Natural killer cell (primary cell): ENCODE results near the gene GLRB. TPM values are rescaled to one million over a fixed set of nuclear protein-coding genes. Genes with fewer than 3 reads are reported as not detected.

Source experiments
- ATAC-seq, 3 donors: fragments of 150-1000 bp in 2 of 3; fragments of 200-7000 bp in 1 of 3; cut with Tn5 transposase; 1 replicate in 1 of 3; 2 replicates in 2 of 3; pipeline ENCODE4 v1.10.0; 2021; ENCODE audit warnings: mild to moderate bottlenecking in 2 of 3, moderate library complexity in 2 of 3
- DNase-seq, 2 donors: peaks; one replicate each; pipeline versions ENCODE4 v3.0.0 to v3.0.0-alpha.2; 2013 to 2021; ENCODE audit warnings: mixed read lengths in 1 of 2
- H3K27ac ChIP-seq: one replicate; pipeline ENCODE4 v1.5.1; 2013; ENCODE audit warnings: mild to moderate bottlenecking, low read length
- H3K27me3 ChIP-seq: one replicate; pipeline ENCODE4 v1.6.1; 2013; ENCODE audit warnings: low read length; ENCODE audit not compliant: control insufficient read depth, insufficient read depth
- H3K36me3 ChIP-seq: one replicate; pipeline ENCODE4 v1.6.1; 2013; ENCODE audit warnings: low read length; ENCODE audit not compliant: control insufficient read depth, insufficient read depth
- H3K4me1 ChIP-seq: one replicate; pipeline ENCODE4 v1.6.1; 2013; ENCODE audit warnings: low read length; ENCODE audit not compliant: control insufficient read depth, insufficient read depth
- H3K4me3 ChIP-seq: one replicate; pipeline ENCODE4 v1.5.1; 2013; ENCODE audit warnings: low read length
- H3K9me3 ChIP-seq: one replicate; pipeline ENCODE4 v1.6.1; 2013; ENCODE audit warnings: low read length; ENCODE audit not compliant: control insufficient read depth, insufficient read depth
- H3K27ac Mint-ChIP-seq, 2 donors: one replicate each; pipeline ENCODE4 v1.8.0; 2022; ENCODE audit warnings: mild to moderate bottlenecking in 2 of 2, mixed read lengths in 2 of 2, moderate library complexity in 1 of 2
- H3K27me3 Mint-ChIP-seq, 2 donors: one replicate each; pipeline ENCODE4 v1.8.0; 2022; ENCODE audit warnings: low read depth in 2 of 2, mixed read lengths in 2 of 2
- H3K36me3 Mint-ChIP-seq: one replicate; pipeline ENCODE4 v1.8.0; 2022; ENCODE audit warnings: mixed read lengths
- H3K4me1 Mint-ChIP-seq, 2 donors: one replicate each; pipeline ENCODE4 v1.8.0; 2022; ENCODE audit warnings: mixed read lengths in 2 of 2
- H3K4me3 Mint-ChIP-seq: one replicate; pipeline ENCODE4 v1.8.0; 2022; ENCODE audit warnings: mild to moderate bottlenecking, moderate library complexity, mixed read lengths
- H3K9me3 Mint-ChIP-seq, 2 donors: one replicate each; pipeline ENCODE4 v1.8.0; 2022; ENCODE audit warnings: mixed read lengths in 2 of 2
- WGBS: methylation state at CpG from one replicate; pipeline ENCODE4 v1.1.7; 2013; ENCODE audit warnings: missing lambda C conversion rate; ENCODE audit not compliant: insufficient coverage; 5-methylcytosine and 5-hydroxymethylcytosine counted together
- intact Hi-C: fragments of 100-400 bp; cut with micrococcal nuclease; formaldehyde crosslinking; loops from one replicate; pipeline ENCODE4 v1.14.2; 2022
- total RNA-seq, 4 donors: library from RNA; stranded (reverse); fragments of 120-200 nt in 1 of 4; gene quantifications; one replicate each; pipeline versions ENCODE4 v1.2.3 to v1.2.4, GENCODE V29; 2013 to 2022
- TF ChIP-seq, protein P1 (sequence below): fragments of 200-600 bp; IDR thresholded peaks from one replicate; pipeline ENCODE4 v1.8.0; 2022; ENCODE audit warnings: antibody characterized with exemption

The GLRB gene
- not detected for total RNA-seq
- total RNA-seq (2013), result not detected

DNA sequence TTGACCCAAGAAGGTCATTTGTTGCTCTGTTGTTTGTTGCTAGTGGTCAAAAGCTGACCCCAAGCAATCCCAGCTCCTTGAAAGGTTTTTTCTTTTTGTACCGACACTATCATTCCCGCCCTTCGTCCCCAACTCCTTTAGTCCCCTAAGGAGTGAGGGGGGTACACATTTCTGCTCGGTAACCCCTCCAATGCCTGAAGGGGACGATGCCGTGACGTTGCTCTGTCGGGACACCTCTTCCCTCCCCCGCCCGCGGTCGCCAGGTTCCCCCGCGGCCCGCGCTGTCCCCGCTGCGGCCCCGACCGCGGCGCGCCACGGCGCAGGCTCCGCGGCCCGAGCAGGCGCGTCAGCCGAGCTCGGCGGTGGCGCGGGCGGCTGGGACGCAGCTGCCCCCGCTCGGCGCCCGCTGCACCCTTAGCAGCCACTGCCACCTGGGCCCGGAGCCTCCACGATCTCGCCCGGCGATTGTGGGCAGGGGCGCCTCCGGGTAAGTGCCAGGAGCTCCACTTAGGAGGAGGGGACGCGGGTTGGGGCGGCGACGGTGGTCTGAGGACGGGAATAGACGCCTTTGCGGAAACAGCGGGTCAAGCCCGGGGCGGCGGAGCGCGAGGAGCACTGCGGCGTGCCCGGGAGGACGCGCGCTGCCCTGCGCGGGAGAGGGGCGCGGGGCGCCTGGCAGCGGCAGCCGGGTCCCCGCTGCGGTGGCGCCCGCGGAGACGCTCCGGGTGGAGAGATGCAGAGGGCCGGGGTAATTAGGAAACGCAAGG is at the start of gene GLRB:
TSS of gene GLRB (plus strand) at position 340 of the 767 bp plus-strand sequence. CDS start 1,875 bp downstream, outside the sequence.
- no peaks in the 10 kb centered on the region for H3K36me3 ChIP-seq
- no peaks in the 10 kb centered on the region for H3K4me1 ChIP-seq
- ATAC-seq, result no peak
- H3K4me3 Mint-ChIP-seq, result no peak within 1 kb of the TSS
- DNase-seq, result no peak
- H3K27me3 ChIP-seq, result peaks cover 6% of the 10 kb centered on the region
- H3K4me1 Mint-ChIP-seq, result peaks cover 0 to 3% of the 10 kb centered on the region in 2 donors
- H3K9me3 ChIP-seq, result no peaks in the 10 kb centered on the region
- intact Hi-C loops, result no loop called here
- TF ChIP-seq, protein P1, sequence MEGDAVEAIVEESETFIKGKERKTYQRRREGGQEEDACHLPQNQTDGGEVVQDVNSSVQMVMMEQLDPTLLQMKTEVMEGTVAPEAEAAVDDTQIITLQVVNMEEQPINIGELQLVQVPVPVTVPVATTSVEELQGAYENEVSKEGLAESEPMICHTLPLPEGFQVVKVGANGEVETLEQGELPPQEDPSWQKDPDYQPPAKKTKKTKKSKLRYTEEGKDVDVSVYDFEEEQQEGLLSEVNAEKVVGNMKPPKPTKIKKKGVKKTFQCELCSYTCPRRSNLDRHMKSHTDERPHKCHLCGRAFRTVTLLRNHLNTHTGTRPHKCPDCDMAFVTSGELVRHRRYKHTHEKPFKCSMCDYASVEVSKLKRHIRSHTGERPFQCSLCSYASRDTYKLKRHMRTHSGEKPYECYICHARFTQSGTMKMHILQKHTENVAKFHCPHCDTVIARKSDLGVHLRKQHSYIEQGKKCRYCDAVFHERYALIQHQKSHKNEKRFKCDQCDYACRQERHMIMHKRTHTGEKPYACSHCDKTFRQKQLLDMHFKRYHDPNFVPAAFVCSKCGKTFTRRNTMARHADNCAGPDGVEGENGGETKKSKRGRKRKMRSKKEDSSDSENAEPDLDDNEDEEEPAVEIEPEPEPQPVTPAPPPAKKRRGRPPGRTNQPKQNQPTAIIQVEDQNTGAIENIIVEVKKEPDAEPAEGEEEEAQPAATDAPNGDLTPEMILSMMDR, result no peak
- H3K36me3 Mint-ChIP-seq, result no peaks in the 10 kb centered on the region
- 3% methylated on average over 81 of the region's 84 CpGs for WGBS
- no peak within 1 kb of the TSS for H3K4me3 ChIP-seq
- no peak within 1 kb of the TSS for H3K27ac Mint-ChIP-seq
- H3K27me3 Mint-ChIP-seq, result peaks cover 9 to 14% of the 10 kb centered on the region in 2 donors
- H3K27ac ChIP-seq, result no peak within 1 kb of the TSS
- H3K9me3 Mint-ChIP-seq, result peaks cover 4 to 9% of the 10 kb centered on the region in 2 donors

DNA sequence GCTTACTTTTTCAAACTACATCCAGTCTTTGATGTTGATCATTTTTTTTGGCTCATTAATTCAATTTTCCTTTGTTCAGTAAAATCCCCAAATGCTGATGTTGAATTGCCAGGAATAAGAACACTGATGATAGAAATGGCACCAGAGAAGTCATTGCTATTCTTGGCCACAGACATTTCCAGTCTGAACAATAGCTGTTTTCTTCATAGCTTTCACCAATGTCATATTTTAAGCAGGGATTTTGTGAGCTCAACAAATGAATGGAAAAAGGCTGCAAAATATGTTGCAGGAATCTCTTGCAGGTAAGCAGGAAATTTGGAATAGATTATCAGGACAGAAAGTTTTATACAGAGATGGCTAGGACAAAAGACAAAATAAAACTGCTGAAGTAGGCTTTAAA is 40.5 kb upstream of the GLRB start:
- no peak overlapping the region for H3K27ac ChIP-seq
- TF ChIP-seq, protein P1, result no peak
- H3K9me3 Mint-ChIP-seq, result peaks cover 3 to 10% of the 10 kb centered on the region in 2 donors
- intact Hi-C loops, result no loop called here
- ATAC-seq (no peak), DNase-seq (no peak)
- no peak overlapping the region for H3K4me3 Mint-ChIP-seq
- H3K27me3 ChIP-seq, result no peaks in the 10 kb centered on the region
- H3K36me3 ChIP-seq, result no peaks in the 10 kb centered on the region
- H3K36me3 Mint-ChIP-seq, result no peaks in the 10 kb centered on the region
- H3K9me3 ChIP-seq, result no peaks in the 10 kb centered on the region
- no peak overlapping the region for H3K27ac Mint-ChIP-seq
- no peaks in the 10 kb centered on the region for H3K27me3 Mint-ChIP-seq
- H3K4me3 ChIP-seq, result no peak overlapping the region
- no peaks in the 10 kb centered on the region for H3K4me1 Mint-ChIP-seq
- H3K4me1 ChIP-seq, result no peaks in the 10 kb centered on the region

DNA sequence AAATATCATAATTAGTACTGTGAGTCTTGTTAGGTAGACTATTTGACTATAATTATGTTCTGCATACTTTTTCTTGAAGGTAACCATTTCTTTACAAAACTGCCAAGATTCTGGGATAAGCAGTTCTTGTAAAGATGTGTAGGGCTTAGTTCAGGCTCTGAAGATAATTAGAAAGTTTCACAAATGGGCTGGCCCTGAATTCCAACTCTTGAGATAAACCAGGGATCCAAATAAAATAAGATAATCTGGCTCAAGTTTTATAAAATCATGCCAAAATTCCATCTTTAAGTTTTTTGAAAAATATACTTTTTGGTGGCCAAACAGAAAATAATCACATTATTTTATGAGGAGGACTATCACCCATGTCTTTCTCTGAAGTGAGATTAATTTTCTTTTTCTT is 35.5 kb upstream of the GLRB start:
- Mint-ChIP-seq H3K4me1 (no peaks in the 10 kb centered on the region), H3K36me3 (no peaks in the 10 kb centered on the region), H3K9me3 (peaks cover 0 to 4% of the 10 kb centered on the region in 2 donors), H3K4me3 (no peak overlapping the region), H3K27ac (no peak overlapping the region), H3K27me3 (no peaks in the 10 kb centered on the region)
- Histone ChIP-seq H3K4me3 (no peak overlapping the region), H3K9me3 (no peaks in the 10 kb centered on the region), H3K27me3 (no peaks in the 10 kb centered on the region), H3K36me3 (no peaks in the 10 kb centered on the region), H3K27ac (no peak overlapping the region), H3K4me1 (no peaks in the 10 kb centered on the region)
- TF ChIP-seq, protein P1, result no peak
- intact Hi-C loops, result no loop called here
- DNase-seq (no peak), ATAC-seq (no peak)

DNA sequence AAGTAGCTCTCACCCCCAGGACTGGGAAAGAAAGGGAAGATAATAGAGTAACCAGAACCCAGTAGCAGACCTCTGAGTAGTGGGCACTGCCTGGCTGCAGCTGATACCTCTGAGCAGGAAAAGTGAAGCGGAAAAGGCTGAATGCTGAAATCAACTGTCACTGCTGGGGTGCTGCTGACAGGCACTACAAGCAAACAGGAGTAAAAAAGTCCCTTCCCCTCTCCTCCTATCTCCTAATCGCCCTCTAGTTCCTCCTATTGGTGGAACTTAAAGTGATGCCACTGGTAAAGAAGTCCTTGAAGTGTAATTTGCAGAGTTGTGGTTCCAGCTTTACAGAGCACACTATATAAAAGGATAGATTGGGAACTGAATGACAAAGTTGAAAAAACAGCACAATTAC is 32.8 kb upstream of the GLRB start:
- 0% methylated on average over 1 of the region's 2 CpGs for WGBS
- Mint-ChIP-seq H3K27me3 (no peaks in the 10 kb centered on the region), H3K27ac (no peak overlapping the region), H3K4me1 (no peaks in the 10 kb centered on the region), H3K4me3 (no peak overlapping the region), H3K36me3 (no peaks in the 10 kb centered on the region), H3K9me3 (peaks cover 0 to 1% of the 10 kb centered on the region in 2 donors)
- no peaks in the 10 kb centered on the region for H3K4me1 ChIP-seq
- no peaks in the 10 kb centered on the region for H3K9me3 ChIP-seq
- TF ChIP-seq, protein P1, result no peak
- H3K27ac ChIP-seq, result no peak overlapping the region
- H3K4me3 ChIP-seq, result no peak overlapping the region
- ATAC-seq (no peak), DNase-seq (no peak)
- no peaks in the 10 kb centered on the region for H3K27me3 ChIP-seq
- intact Hi-C loops, result no loop called here
- H3K36me3 ChIP-seq, result no peaks in the 10 kb centered on the region
